Dedifferentiated amniotic fluid mesenchymal stem cell (primary cell): ENCODE data around the gene SPTBN1.

Experiments
- DNase-seq: peaks from one replicate; pipeline ENCODE4 v3.0.0-alpha.2; 2016; ENCODE audit errors: extremely low spot score

Gene SPTBN1

DNA sequence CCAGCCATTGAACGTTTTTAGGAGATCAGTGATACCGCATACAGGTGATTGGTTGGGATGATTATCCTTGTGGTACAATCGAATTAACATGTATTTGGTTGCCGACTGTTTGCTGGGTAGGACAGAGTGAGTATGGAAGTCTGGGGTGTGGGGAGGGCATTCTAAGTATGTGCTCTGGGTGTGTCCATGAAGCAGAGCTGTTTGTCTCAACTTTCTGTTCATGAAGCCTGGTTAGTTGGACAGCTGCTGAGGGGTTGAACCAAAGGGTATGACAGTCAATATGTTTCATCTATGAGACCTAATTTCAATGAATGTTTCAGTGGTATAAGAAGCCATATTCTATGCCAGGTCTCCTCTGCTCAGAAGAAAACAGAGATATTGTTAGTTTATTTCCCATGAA lies 21.9 kb upstream of the SPTBN1 start:
- DNase-seq, result no peak

DNA sequence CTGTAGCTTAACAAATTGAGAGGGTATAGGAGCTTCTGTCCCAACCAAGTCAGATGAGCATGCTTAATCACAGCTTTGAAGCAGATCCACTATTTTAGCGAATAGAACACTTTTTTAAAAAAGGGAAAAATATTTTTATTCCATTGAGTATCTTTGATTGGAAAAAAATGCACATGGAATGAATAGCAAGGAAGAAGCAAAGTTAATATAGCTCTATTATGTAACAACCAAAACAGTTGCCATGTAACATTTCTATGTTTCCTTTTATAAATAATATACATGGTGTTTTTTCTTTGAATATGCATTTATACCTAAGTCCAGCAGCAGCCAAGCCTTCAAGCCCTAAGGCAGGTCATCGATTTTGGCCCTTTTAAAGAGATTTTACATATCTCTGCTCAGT lies 21.4 kb upstream of the SPTBN1 start:
- DNase-seq, result no peak

DNA sequence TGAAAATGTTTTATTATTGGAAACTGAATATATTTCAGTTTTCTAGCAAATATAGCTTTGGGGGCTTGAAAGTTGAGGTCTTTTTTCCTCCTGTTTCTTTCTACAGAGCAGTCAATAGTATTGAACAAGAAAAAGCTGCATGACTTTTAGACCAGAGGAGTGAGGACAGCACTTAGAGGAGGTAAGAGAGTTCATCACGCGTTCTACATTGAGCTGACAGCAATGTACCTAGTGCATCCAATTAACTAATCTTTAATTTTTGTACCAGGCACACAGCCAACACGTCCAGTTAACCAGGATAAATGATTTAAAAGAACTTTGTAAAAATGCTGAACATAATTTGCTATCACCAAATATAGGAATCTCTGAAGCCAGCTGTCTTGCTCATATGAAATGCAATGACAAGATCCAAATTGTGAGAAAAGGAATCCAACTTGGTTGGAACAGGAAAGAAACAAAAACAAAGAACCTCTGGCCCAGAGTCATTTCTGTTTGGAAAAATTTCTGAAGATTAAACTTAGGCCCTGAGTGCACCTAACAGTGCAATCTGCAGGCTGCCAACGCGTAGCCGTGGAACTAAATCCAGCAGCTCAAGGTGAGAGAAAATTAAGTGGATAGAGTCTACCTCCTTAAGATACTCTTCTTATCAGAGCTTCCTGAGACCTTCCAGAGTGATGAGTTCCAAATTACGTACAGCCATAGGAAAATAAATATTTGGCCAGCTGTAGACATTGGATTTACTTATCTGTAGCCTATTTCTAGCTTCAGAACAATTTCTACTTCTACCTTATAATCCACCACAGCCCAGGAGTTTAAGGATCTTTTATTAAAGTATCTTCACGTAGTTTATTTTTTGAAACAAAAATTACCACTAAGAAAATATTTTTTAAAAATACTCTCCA lies 20.6 kb upstream of the SPTBN1 start:
- DNase-seq, result no peak

DNA sequence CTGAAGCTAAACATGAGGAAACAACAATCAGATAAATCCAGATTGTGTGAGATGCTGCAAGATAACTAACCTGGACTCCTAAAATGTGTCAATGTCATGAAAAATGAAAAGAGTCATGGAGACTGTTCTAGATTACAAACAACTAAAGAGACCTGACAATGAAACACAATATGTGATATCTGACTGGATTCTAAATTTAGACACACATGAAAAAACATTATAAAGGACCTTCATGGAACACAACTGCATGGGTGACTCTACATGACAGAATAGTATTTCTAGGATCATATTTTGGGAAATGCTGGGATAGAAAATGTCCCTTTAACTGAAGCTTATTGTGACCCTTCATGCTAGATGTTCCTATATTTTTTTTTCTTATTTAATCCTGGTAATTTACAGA lies 18.5 kb upstream of the SPTBN1 start:
- no peak for DNase-seq

DNA sequence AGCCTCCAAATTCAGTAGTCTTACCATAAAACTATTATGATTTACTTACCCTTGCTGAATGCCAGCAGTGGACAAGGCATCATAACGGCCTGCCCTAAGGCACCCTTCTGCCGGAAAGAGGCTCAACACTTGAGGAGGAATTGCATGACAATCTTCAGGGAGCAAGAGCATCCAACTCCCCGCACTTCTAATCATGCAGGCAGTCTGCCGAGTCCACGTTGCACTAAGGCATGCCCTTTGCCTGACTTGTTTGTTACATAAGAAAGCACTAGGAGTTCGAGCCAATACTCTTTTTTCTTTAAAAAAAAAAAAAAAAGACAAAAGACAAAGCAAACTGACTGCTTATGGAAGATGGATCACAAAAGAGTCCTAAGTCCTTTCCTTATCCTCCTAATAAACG lies 17.9 kb upstream of the SPTBN1 start:
- no peak for DNase-seq

DNA sequence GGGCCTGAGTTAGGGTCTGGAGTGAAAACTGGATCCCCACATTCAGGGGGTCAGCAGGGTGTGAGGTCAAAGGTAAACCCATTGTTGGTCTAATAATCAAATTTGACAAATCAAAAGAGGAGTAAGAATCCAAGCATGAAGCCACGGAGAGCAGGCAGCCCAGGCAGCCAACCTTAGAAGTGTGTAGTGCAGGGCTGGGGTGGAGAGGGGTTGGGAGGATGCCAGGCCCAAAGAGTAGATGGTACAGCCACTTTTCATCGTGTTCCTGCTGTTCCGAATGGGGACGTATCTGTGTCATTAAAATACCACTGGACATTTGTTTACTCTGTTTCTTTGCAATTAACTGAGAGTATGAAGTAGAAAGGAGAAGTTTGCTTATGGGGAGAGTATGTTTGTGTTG lies 16.5 kb upstream of the SPTBN1 start:
- DNase-seq, result no peak

DNA sequence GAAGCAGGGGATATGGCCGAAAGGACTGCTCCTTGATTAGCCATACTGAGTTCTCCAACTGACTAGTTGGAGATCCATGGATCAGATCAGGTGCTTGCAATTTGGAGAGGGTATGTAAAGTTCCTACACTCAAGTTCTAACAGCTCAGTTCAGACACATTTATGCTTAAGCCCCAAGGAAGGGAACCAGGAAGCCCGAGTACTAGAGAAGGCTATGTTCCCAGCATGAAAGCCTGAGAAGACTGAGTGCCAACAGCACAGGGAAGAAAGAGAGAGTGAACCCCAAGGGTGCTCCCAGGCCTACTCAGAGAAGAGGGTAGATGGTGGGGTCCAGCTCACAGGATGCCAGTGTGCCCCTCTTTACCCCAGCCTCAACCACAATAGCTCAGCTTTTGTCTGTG lies 16.1 kb upstream of the SPTBN1 start:
- DNase-seq, result no peak

DNA sequence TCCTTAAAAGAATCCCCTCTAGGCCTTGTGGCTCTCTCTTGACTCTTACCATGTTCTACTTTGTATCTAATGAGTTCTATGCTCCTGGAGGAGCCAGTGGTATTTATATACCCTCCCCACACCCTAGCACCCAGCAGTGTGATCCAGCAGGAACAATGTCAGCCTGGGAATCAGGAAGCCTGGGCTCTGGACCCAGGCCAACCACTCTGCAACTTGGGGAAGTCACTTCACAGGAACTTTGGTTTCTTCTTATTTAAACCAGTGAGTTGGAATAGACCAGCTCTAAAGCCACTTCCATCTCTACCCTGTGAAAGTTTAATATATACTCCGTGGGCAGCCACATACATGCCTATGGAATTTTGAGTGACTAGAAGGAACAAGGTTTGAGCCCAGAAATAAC lies 11.6 kb upstream of the SPTBN1 start:
- no peak for DNase-seq

DNA sequence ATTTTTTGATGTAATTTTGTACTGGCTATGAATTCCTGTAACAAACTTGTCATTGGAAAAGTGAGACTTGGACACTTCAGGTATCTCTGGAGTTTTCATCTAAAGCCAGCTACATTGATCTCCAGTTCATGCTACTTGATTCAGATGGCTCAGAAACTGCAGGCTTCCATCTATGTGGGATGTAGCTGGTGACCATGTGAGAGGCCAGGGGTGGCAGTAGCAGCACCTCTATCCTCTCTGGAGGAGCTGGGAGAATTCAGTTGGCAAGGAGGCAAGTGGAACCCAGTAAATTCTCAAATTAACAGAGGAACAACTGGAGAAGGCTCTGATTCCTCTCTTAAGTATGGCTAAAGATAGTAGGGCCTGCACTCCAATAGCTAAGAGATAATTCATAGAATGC lies 10.0 kb upstream of the SPTBN1 start:
- DNase-seq, result no peak

DNA sequence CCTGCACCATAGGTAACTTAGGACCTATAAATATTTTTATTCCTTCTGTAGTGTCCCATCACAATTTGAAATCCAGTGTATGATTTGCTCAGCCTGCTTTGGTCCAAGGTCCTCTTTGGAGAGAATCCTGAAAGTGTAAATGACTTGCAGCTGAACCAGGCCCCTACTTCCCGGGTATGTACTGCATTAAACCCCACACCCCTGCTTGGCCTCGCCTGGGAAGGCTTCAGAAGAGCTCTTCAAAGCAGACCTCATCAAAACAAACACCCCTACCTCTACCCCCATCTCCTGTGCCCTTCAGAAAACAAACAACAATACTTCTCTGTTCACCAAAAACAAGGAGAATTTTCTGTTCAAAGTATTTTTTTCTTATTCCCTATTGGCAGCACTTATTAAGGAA lies 9.5 kb upstream of the SPTBN1 start:
- no peak for DNase-seq

DNA sequence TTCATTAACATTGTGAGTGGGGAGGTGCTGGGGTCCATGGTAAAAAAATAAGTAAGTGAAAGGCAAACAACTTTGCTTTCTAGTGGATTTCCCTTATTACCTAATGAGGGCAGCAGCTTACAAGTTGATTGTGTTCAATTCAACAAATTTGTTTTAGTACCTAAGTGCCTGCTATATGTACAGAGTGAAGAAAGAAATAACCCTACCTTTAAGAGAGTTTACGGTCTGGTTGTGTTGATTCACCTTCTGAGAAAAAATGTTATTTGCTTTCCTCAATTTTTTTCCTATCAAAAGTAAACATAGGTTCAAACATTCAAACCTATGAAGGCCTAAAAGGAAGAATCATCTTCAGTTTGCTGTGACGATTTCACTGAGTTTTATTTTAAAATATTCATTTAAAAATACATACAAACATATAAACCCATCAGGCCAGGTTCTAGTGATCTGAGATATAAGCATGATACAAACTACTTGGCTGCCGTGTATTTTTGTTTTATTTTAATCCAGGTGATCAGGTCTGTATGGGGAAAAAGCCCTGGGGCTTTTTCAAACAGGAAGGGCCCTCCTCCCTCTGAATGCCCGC lies 1.5 kb upstream of the SPTBN1 start:
- DNase-seq, result no peak

DNA sequence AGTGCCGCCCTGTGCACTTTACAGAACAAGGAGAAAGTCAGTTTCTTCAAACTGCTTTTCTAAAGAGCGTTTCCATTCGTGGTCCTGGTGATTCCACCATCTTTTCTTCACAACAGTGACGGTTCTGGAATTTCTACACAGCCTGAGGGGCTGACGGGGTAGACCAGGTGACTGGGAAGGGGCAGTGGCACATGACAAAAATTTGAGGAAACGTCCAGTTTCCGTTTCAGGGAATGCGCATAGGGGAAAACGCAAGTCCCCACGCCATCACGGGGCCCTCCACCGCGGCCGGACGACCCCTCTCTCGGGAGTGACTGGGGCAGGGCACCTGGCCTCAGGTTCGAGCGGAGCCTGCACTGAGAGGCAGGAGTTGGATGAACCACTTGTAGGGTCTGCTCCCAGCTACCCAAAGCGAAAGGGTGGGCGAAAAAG lies 980 bp upstream of the SPTBN1 start:
- no peak for DNase-seq

DNA sequence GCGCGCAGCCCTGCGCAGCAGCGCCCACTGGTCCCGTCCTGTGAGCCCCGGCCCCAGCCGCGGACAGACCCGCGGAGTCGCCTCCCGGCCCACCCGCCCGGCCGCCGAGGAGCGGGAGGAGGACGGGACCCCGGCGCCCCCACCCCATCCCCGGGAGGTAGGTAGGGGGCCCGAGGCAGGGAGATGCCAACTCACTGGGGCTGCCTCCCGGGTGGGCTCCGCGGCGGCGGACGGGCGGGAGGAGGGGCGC lies 160 bp downstream of the SPTBN1 start:
- no peak for DNase-seq

DNA sequence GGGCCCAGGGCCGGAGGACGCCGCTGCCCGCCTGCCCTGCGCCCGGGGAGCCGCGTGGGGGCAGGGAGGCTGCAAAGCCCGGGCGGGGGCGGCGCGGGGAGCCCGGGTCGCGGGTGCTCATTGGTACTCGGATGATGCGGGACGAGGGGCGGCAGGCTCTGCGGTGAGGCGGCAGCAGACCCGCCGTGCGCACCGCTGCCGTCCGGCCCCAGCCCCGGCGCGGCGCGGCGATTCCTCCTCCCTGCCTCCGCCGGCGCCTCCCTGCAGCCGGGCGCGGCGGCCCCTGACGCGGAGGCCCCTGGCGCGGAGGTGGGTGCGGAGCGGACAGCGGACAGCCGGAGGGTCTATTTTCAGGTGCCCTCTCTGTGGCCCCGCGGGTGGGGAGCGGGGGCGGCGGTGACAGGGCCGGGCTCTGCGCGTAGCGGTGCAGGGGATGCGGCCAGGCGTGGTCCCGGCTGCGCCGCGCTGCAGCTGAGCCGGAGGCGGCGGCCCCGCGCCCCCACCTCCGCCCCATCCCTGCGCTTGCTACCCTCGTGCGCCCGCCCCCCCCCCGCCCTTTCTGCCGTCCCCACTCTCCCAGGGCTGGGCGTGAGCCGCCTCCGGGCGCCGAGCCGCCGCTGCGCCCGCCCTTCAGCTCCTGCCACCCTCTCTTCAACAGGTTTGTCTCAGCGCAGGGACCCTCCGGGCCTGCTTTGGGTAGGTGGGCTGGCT lies 640 bp downstream of the SPTBN1 start:
- DNase-seq, result no peak

DNA sequence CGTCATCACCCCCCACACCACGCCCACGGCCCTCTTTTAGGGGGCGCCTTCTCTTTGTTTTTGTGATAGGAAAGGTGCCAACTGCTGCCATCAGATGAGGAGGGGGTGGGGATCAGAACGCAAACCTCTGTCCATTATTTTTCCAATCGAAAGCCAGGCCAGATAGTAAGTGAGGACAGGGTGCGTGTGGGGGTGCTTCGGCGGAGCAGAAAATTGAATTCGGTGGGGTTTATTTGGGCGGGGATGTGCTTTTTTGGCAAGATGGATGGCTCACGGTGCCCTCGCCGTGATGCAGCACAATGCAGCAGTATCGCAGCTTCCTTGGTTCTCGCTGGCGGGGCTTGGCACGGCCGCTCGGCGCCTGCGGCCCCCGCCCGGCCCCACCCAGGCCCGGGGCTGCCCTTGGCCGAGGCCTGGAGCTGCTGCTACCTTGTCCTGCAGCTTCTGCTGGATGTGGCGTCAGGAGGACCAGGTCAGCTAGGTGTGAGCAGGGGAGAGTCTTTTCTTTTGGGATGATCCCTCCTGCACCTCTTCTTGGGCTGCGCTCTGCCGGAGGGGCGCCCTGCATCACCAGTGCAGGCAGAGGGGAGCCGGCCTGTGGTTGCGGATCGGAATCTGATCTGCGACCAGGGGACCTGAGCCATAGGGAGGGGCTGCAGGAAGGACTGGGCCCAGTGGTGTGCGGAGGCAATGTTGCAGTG lies 1.3 kb downstream of the SPTBN1 start:
- no peak for DNase-seq

DNA sequence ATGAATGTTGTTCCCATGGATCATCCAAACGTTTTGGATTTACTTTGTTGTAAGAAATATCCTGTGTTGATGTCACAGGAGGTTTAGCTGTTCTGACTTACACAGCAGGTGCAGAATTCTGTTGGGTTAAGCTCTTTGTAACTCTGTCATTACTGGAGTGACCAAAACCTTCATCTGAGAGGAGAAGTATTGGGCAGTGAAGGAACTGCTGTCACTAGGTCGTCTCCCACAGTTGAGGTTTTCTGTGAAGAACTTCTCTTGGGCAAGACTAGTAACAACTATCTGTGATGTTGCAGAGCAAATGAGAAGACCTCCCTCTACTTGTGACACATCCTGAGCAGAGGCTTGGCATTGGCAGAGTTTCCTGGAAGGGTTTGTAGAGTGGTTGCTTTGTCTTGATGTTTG lies 2.9 kb downstream of the SPTBN1 start:
- no peak for DNase-seq

DNA sequence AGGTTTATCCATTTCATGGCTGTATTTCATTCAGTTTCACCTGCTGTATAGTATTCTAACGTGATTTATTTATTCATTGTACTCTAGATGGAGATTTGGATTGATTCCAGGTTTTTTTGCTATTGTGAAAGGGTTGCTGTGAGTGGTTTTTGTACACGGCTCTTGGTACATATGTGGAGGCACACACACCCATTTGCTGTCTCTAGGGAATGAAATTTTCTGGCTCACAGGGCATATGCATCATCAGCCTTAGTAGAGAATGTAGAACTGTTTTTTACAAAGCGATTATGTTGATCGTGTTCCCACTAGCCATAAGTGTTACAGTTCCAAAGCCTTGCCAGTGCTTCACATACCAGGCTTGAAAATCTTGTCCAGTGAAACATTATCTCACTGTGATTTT lies 5.1 kb downstream of the SPTBN1 start:
- DNase-seq, result no peak

DNA sequence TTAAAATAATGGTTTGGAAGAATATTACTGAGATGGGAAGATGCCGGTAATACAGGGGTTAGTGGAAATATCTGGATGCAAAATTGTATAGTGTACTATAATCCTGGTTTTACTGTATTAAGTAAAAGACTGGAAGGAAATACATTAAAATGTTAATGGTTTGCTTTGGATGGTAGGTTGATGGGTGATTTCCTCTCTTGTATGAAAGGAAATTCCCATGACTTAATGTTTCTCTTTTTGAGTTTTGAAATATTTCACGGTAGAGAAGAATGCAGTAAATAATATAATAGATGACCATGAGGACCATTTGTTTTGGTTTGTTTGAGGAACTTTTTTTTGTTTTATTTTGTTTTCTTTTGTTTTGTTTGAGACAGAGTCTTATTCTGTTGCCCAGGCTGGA lies 8.2 kb downstream of the SPTBN1 start:
- no peak for DNase-seq

DNA sequence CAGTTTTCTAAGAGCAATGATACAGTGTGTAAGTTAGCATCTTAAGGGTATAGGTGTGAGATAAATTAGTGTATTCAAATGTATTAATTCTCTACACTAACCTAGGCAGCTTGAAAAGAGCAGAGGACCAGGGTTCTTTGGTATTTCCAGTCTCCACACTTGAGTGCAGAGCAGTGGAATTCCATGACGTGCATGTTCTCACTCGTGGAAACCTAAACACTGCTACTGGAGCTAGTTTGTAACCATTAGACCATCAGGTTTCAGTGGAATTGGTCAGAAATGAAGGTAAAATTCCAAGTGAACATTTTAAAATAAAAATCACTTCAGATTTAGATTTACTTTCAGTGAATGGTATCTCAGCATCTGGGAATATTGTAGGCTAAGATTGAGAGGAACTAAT lies 9.0 kb downstream of the SPTBN1 start:
- no peak for DNase-seq

DNA sequence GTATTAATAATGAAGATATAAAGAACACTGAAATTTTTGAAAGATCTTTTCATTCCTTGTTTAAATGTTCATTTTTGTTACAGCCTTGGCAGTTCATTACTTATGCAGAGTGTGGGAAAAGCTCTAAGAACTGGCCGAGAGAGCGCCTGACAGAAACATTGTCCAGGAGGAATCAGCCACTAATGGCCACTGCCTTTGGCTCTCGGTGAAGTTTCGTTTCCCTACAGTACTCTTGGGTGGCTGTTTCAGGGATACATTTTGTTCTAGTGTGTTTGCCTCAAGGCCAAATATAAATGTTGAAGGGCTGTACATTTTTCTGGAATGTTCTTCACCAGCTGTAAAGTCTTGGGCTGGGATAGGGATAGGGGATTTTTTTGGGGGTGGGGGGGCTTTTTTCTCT lies 10.7 kb downstream of the SPTBN1 start:
- DNase-seq, result no peak

DNA sequence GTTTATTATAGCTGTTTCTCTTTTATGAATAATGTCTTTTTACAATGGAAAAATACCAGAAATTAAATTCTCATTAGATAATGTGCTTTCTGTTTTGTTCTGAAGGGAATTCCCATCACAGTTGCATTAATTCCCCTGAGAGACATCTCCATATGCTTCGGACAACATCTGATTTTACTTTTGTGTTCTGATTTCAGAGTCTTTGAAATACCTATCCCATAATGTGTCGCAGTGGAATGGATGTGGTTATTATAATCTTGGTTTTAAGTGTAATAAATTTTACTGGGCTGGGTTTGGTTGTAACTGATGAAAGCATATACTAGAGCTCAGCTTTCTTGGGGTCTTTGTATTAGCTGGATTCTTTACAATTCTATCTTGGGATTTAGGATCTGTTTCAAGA lies 12.5 kb downstream of the SPTBN1 start:
- DNase-seq, result no peak

DNA sequence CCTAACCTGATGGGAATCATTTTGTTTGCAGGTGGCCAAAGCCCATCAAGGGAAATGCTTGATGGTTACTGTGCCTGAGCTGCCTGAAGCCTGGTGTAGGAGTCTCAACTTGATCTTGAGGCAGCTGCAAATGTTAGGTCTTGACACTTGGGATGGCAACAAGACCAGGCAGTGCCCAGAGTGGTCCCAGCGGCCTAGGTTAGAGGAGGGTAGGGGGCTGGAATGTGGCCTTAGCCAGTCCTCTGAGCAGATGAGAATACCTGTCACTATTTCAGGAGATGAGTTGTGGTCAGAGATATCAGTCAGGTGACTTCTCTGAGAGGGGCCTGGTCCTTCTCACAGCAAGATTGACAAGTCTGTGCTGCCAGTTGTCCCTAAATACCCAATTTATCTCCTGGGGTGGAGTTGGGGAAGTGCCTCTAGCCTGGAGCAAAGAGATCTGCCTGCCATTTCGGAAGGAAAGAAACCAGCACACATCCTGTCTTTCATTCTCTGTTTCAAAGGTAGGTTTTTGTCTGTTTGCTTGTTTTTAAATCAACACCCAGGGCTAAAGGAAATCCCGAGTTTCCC lies 13.4 kb downstream of the SPTBN1 start:
- DNase-seq, result no peak
